ENCODE results near the gene NDUFS7. TPM values are rescaled to one million over a fixed set of nuclear protein-coding genes. Genes with fewer than 3 reads are reported as not detected.

Gene NDUFS7
- total and polyA plus RNA-seq, 2 donors (not counting 3 experiments of a cell fraction or from before 2014, with no cell fraction given): 101 to 224 TPM

DNA sequence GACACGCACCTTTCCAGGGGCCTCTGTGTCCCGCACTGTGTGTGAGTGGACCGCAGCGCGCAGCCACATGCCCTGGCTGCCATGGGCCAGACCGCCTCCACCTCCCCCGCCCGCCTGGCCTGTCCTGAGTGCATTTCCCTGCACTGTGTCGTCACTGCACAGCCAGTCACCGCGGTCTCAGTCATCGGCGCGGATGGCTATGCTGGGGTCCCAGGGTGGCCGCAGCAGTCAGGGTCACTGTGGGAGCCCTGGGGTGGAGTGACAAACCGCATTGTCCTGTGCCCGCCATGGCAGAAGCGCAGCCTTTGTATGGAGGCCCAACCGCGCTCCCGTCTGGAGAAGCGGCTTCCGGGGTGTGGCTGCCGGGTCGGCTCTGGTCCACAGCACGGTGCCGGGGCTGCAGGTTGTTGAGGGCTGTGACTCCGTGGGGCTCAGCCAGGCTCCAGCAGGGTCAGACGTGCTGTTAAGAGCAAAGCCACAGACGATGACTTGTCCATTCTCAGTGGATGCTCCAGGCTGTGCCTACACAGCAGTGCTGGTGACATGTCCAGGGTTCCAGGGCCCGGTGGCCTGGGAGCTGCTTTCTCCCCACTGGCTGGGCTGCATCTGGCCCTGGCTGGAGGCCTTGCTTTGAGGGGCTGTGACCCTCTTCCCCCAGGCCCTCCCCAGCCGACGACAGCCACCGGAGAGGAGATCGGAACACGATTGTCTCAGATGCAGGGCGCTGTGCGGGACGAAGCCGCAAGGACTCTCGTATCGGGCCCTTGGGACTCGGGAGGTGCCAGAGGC lies 6.3 kb upstream of the NDUFS7 start:
- ChIA-PET POLR2A (no interaction called here), CTCF (no interaction called here)
- Histone ChIP-seq H3K27me3 (ENCODE audit: control insufficient read depth in 2 of 2, insufficient read depth in 2 of 2, low read length in 2 of 2) (no peaks in the 10 kb centered on the region), H3K9ac (replicated peaks; ENCODE audit: extremely low read depth, insufficient read depth, low read length) (no peak overlapping the region), H4K20me1 (replicated peaks; ENCODE audit: control insufficient read depth, extremely low read depth, insufficient read depth, low read length) (no peaks in the 10 kb centered on the region), H3K9me3 (replicated peaks; ENCODE audit: control insufficient read depth, insufficient read depth, low read length) (no peaks in the 10 kb centered on the region), H3K36me3 (ENCODE audit: control insufficient read depth in 2 of 2, extremely low read depth in 1 of 2, insufficient read depth in 2 of 2, low read length in 2 of 2) (peaks cover 0 to 21% of the 10 kb centered on the region in 2 experiments), H3K4me2 (ENCODE audit: insufficient read depth, low read length) (no peak overlapping the region), H3K27ac (ENCODE audit: insufficient read depth, low read depth, low read length) (no peak overlapping the region), H3K4me3 (replicated peaks in 1 of 3; ENCODE audit: insufficient read depth in 1 of 3, low read depth in 1 of 3, low read length in 3 of 3) (no peak overlapping the region), H3K9me1 (replicated peaks; ENCODE audit: control insufficient read depth, extremely low read depth, insufficient read depth, low read length) (no peaks in the 10 kb centered on the region), H2AFZ (ENCODE audit: low read depth, low read length) (no peak overlapping the region), H3K4me1 (ENCODE audit: control insufficient read depth, extremely low read depth, insufficient read depth, low read length) (no peaks in the 10 kb centered on the region), H3K79me2 (ENCODE audit: control insufficient read depth, insufficient read depth, low read length) (no peaks in the 10 kb centered on the region)
- TF ChIP-seq, protein P1, sequence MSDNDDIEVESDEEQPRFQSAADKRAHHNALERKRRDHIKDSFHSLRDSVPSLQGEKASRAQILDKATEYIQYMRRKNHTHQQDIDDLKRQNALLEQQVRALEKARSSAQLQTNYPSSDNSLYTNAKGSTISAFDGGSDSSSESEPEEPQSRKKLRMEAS (IDR thresholded peaks at IDR 0.05; ENCODE audit: insufficient read depth, insufficient read length): no peak
- TF ChIP-seq POLR2AphosphoS5 (IDR thresholded peaks at IDR 0.05; ENCODE audit: insufficient read depth, low read depth, low read length) (no peak), FOS (IDR thresholded peaks at IDR 0.05; ENCODE audit: borderline replicate concordance, insufficient read depth, low read length) (no peak), JUN (IDR thresholded peaks at IDR 0.05; ENCODE audit: borderline replicate concordance, insufficient read depth, insufficient read length, low read depth) (no peak), EZH2 (IDR thresholded peaks at IDR 0.05; ENCODE audit: borderline replicate concordance, low read depth, low read length, severe bottlenecking) (no peak), POLR2A (IDR thresholded peaks at IDR 0.05; ENCODE audit: low read depth, low read length) (no peak), MYC (IDR thresholded peaks at IDR 0.05; ENCODE audit: low read depth, low read length) (no peak), GATA2 (IDR thresholded peaks at IDR 0.05; ENCODE audit: insufficient read depth, insufficient read length, low read depth, low read length) (no peak)
- TF ChIP-seq, protein P2, sequence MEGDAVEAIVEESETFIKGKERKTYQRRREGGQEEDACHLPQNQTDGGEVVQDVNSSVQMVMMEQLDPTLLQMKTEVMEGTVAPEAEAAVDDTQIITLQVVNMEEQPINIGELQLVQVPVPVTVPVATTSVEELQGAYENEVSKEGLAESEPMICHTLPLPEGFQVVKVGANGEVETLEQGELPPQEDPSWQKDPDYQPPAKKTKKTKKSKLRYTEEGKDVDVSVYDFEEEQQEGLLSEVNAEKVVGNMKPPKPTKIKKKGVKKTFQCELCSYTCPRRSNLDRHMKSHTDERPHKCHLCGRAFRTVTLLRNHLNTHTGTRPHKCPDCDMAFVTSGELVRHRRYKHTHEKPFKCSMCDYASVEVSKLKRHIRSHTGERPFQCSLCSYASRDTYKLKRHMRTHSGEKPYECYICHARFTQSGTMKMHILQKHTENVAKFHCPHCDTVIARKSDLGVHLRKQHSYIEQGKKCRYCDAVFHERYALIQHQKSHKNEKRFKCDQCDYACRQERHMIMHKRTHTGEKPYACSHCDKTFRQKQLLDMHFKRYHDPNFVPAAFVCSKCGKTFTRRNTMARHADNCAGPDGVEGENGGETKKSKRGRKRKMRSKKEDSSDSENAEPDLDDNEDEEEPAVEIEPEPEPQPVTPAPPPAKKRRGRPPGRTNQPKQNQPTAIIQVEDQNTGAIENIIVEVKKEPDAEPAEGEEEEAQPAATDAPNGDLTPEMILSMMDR (IDR thresholded peaks at IDR 0.05; ENCODE audit: extremely low read depth in 1 of 2, insufficient read depth in 1 of 2, low read depth in 1 of 2, low read length in 2 of 2): no peak
- FAIRE-seq: no peak
- no TSS peak for BruUV-seq (replicated peaks)
- dilution Hi-C loops (cut with MboI; ENCODE audit: extremely low pct_ligation_motif_present, low sequenced_read_pairs) (no loop called here), intact Hi-C loops (cut with micrococcal nuclease) (no loop called here)
- DNase-seq (ENCODE audit: low read depth, low spot score): no peak
